HG03064 (cell line): ENCODE data around the gene HOXD13.

ENCODE experiments used
- ATAC-seq: cut with Tn5 transposase; IDR thresholded peaks from one replicate; pipeline ENCODE4 v1.9.1; 2021; ENCODE audit warnings: low read depth; ENCODE audit not compliant: unreplicated experiment

HOXD13 gene

DNA sequence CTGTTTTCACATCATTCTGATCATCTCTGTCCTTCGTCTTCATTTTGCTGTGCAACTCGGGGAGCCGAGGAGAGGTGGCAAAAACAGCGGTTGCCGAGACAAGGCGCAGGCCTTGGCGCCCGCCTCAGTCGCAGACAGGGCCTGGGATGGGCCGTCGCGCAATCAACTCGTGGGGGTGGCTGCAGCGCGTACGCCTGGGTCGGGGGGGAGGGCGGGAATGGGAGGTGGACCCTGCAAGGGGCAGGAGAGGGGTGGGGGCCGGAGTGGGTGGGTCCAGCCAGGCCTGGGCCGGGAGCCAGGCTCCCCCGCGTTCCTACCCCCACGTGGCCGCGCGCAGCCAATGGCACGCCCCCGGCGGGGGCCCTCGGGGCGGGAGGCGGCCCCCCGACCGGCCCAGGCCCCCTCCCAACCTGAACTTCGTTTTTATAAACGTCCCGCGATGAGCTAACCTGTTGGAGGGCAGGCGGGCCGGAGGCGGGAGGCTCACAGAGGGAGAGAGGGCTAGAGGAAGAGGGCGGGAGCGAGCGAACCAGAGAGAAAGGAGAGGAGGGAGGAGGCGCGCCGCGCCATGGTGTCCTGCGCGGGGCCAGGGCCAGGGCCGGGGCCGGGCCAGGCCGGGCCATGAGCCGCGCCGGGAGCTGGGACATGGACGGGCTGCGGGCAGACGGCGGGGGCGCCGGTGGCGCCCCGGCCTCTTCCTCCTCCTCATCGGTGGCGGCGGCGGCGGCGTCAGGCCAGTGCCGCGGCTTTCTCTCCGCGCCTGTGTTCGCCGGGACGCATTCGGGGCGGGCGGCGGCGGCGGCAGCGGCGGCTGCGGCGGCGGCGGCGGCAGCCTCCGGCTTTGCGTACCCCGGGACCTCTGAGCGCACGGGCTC, at the start of gene HOXD13:
Gene HOXD13, plus strand, starts transcription at position 452 of the 875 bp plus-strand sequence. Its CDS starts 170 bp downstream, at position 622.
- no peak for ATAC-seq

DNA sequence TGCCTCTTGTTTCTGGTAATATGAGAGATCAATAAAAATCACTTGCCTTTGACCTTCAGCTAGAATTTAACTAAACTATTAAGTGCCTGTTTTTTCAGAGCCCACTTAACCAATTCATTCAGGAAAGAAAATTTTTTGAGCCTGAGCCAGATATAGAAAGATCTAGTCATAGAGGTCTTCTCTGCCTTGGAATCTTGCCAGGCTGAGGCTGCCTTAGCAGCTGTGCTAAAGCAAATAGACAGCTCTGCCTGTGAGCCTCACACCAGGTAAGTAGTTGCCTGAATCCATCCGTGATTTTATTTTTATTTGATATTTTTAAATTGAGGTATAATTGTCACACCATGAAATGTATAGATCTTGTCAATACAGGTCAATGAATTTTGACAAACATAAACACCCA, 36.1 kb upstream of the HOXD13 start:
- ATAC-seq: no peak

DNA sequence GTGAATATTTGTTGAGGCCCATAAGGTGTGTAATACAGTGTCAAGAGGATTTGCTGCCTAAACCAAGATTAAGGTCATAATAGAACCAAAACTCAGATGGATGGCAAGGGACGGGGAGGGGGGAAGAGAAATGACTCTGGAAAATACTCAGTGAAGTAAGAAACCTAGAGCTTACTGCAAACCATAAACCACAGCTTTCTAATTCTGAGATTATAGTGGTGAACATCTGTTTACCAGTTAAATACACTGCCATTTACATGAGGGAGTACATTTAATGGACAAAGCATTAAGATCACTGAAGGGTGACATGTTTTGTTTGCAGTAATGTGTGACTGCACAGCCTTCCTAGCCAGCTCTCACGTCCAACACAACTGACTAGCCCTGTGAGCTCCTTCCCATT, 28.6 kb upstream of the HOXD13 start:
- ATAC-seq: no peak

DNA sequence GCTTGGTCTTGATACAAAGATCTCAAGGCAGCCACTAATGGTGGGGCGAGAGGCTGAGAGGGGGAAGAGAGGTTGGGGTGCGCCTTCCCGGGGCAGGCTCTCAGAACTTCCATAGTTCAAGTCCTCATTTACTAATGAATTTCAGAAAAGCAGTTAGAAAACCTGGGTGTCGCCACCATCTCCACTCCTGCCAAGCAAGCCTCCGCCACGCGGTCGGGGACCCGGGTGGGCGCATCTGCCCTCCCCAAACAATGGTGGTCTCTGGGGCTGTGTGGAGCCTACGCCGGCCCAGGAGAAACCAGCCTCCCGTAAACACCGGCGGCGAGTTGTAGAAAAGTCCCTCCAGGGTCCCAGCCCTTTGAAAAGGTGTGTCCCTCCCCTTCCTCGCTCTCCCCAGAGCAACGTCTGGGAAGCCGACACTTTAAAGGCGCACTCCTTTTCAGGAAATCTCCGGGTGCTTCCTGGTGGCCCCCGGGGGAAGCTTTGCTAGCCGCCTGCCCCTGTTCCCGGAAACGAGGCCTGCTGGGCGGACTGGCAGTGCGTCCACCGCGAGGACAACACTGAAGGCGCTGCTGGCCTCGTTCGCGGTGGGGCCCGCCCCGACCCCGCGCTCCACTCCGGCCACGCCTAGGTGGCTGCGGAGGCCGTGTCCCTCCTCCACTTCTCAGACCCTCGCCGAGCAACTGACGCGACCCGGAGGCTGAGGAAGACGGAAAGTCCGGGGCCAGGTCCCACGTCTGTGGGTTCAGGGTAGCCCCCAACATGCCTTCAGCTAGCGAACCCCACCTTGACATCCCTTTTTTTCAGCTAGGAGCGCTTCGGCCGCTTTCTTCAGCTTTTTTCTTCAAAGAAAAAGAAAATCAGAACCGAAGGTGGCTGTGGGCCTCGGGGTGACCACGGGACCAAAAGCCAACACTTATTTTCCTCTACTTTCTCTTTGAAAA, 25.6 kb upstream of the HOXD13 start:
- no peak for ATAC-seq

DNA sequence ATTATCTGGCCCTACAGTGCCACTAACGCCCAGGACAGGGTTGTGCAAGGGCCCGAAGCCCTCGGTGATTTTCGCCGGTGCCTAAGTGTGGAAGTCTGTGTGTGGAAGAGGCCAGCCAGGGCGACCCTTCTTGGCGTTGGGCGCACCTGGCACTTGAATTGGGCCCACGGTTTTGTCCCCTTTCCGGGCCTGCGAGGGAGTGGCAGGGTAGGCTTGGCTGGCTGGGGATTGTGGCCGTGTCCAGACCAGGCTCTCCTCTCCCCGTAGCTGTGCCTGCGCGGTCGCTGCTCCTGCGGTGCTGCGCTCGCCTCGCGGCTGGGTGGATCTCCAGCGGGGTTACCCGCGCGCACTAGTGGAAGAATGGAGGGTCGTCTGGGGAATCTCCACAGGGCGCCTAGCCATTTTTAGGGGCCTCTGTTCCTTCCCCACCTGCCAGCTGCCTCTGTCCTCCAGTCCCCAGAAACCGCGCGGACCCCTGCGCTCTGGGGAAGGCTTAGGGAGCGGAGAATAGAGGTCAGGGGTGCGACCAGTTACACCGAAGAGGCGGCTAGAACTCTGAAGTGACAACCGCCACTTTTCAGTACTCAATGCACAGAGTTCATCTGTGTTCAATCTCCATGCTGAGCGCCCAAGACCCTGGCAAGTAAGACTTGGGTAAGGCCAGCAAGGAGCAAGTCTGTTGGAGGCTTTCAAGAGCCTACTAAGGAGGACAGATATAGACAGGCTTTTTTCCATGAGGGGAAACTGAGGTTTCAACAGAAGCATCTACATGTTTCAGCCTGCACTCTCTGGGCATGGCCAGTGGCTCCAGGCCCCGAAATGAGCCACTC, 24.7 kb upstream of the HOXD13 start:
- ATAC-seq: no peak

DNA sequence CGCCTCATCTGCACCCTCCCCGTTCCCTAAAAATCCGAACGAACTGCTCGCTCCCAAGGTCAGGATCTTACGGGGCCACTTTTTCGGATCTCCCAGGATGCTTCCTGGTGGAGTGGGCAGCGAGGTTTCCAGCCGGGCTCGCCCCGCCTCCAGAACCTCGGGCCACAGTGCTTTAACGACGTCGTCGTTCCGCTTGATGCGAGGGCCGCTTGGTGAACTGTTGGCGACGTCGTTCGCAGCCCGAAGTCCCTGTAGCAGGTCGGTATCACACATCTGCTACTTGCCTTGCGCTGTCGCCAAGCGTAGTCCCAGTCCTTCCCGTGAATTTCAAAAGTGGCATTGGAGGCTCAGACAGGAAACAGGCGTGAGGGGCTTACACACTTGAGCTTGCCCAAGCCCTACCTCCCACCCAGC, 24.1 kb upstream of the HOXD13 start:
- no peak for ATAC-seq

DNA sequence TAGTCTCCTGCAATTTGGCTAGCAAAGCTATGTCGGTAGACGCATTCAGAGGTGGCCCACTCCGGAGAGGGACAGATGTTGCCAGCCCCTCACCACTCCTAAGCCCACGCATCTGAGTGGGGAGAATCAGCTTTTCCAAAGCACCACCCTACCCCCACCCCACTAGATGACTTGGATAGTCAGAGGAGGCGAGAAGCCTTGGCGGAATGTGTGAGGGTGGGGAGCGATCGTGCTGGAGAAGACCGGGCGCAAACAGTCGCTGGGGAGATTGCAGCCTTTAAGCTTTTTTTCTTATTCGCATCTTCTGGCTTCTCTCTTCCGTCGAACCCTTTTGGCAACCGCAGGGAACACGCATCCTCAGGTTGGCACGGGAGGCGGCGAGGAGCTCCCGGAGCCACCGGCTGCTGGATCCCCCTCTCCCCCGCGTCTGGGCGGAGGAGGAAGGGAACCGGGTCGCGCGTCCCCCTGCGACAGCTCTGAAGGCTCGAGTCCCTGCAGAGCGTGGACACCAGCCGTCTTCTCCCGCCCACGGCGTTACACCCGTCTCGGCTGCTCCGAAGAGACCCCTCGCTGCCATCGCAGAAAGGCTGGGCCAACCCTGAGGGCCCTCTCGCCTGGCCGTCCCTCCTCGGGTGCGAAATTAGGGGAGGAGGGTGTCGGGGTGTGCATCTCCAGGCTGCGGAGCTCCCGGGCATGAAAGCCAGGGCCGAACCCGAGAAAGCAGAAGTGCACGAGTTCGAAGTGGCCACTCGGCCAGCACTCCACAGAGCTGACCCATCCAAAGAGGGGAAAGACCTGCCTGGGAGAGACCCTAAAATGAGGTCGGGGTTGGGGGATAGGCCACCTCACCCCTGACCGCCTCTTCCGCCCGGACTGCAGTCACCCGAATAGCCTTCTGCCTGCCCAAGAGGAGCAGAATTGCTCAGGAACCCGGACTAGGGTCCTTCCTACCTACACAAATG, 20.9 kb upstream of the HOXD13 start:
- no peak for ATAC-seq

DNA sequence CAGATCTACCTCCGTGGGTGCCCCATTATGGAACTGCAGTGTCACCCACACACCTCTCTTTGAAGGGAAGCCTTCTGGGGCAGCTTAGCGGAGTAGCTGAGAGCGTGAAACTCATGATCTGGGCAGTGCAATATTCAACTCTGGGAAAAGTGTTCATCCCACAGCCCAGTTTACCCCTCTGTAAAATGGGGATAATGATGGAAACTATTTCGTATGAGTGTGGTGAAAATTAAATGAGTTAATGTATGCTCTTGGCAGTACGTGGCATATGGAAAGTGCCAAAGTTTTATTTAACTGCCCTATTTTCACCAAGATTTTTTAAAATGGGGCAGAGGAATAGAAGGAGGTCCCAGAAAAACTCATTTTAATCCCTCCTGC, 20.2 kb upstream of the HOXD13 start:
- no peak for ATAC-seq

DNA sequence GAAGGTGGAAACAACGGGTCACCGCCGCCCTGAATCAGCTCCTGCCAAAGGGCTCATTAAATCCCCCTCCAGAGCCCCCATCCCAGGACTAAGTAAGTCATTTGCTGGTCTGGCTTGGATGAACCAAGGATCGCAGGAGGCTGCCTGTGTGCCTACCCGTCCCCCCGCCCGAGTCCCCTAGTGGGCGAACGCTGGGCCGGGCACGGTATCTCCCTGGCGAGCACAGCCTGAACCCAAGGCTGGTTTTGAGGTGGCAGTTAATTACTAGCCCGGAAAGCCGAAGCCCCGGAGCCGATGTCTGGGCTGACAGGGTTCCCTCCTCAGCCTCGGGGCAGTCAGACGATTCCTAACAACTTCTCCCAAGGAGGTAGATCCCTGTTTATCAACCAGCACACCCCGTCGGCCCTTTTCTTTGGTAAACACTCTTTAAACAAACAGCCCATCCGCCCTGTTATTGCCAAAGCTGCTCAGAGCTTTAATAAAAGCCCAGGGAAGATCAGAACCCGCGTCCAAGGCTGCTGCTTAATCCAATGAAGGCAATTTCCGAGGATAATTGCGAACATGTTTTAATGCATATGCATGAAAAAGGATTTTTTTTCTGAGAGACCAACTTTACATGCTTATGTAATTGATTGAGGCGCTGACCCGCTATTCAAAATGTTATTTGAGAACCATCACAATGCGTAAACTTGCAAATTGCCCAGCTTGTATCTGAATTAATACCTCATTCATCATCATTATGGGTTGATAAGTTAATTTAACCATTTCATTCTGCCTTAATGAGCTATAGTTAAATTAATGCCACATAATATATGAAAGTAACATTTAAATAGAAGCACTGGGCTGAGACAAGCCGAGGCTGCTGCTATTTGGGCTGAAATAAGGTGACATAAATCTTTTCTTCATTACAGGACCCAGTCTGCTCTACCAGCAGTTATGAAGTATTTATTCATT, 19.3 kb upstream of the HOXD13 start:
- ATAC-seq: no peak

DNA sequence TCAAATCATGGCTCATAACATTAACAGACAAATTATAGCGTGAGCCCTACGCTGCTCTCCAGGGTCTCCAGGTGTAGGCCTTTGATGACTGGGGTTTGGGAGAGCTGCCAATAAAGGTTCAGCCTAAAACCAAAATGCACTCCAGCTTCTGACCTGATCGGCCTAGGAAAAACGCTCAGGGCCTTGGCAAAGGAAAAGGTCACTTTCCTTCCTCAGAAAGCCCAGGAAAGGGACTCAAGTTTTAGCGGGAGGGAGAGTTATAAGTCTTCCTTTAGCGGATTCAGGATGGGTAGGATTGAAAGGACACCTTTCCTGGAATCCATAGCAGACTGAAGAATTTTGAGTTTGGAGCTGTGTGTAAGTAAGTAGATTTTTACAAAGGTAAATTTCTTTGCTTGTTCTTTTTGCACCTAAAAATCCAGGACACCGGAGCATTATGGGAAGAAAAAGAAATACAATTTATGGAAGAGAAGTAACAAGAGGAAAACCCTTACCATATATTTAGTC, 17.5 kb upstream of the HOXD13 start:
- ATAC-seq: no peak

DNA sequence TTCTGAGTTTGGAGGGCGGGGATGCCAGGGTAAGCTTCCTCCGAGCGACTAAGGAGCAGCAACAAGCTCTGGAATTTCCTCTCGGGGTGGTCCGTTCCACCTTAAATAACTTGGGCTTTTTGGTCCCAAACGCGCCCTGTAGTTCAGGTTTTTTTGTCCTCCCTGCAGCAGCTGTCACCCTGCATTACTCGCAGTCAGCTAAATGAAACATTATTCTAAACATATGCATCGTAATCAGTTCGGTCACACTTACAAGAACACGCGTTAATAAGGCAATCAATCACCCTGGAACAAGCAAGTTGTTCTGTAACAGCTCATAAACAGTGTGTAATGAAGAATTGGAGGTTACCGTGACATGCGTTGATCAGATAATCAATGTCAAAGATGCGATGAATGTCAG, 17.0 kb upstream of the HOXD13 start:
- ATAC-seq: no peak

DNA sequence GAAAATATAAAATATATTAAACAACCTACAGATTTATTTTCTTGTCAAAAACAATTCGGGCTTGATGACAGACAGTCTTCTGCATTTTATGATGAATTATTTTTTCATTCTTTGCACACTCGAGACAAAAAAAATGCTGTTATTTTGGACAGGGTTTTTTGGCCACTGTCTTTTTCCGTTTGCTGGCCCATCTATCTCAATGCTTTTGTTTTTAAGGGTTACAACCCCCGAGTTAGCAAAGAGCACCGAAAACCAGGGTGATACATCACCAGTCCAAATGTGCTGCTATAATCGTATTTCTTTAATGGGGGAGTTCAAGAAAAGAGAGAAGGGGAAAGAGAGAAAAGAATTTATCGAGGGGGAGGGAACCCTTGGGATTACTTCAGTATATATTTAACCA, 16.5 kb upstream of the HOXD13 start:
- no peak for ATAC-seq

DNA sequence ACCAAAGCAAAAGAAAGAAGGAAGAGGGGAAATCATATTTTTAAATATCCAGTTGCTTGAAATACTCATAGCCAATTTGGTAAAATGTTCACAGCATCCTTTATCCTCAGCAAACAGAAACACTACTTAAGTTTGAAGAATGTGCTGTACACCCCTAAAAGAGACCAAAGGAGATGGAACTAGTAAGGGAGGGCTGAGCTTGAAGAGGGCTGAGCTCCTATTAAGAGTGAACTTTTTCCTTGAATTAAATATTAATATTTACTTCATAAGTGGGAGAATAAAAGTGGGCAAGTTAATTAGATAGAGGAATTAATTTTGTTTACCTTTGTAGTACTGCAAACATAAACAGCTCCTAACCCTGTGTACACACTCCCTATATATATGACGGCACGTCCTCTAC, 15.7 kb upstream of the HOXD13 start:
- ATAC-seq: no peak

DNA sequence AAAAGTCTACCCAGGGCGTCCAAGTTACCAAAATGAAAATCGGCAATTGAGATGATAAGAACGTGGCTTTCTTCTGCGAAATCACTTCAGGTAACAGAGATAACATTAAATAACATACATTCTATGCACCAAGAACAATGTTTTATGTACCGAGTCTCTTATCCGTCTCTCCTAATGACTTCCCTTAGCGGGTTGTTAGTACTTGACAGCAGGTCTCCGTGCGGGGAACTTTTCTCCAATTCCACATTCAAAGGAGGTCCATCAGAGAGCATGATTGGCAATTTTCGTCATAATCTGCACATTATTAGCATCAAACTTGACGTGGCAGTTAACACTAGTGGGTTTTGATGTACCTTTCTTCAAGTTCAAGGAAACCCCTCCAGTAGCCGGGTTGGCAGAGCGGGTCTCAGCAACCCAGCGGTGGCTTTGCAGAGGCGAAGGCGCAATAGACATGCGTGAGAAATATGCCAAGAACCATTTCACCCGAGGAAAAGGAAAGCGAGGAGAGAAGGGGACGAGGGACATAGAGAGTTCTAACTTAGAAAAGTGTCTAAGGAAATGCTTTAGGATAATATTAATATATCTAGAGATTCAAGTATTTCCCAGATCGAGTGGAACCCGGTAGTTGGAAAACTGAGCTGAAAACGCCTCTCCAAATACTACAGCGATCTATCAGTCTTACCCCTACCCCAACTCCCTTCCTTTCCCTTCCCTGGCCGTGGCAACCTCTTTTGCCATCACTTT, 13.8 kb upstream of the HOXD13 start:
- no peak for ATAC-seq

DNA sequence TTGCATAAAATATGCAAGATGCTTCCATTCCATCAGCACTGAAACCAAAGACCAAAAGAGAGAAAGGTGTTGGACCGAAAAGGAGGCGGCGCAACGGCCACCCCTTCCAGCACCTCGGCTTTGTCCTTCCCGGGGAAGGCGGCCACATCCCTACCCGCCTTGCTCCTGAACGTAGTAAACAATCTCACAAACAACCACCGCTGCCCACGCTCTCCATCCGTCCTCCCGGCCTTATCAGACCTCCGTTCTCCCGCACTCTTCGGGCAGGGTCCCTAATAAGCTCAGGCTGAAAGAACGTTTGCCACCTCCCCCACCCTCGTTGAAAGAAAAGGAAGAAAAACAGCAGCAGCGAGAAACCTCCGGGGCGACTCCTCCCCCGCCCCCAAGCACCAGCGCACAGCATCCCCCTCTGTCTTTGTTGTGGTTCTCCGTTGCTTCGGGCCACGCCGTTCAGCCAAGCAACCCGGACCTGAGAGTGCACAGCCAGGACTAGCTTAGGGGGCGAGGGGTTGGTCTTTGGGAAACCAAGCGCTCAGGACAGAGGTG, 13.2 kb upstream of the HOXD13 start:
- ATAC-seq: no peak

DNA sequence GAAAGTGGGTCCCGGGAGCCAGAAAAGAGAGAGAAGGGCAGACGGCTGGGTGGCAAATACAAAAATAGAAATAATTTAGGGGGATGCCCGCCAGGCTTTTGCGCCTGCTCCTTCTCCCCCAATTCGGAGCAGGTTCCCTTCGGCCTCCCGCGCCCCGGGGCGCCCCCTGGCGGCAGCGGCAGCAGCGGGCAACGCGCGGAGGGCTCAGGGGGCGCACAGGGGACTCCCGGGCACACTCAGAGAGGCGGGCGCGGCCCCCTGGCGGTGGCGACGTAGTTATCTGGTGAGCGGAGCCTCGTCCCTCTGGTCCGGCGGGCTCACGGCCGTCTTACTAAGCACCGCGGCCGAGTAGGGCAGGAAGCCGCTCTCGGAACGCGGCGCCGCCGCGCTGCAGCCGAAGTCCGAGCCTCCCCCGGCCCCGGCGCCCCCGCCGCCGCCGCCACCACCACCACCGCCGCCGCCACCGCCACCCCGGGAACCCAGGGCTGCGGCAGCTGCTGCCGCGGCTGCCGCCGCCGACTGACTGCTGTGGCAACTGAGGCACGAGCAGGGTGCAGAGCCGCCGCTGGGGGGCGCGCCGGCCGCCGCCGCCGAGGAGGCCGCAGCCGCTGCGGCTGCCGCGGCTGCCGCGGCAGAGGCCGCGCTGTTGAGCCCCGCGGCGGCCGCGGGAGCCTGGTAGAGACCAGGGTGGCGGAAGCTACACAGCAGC, 12.5 kb upstream of the HOXD13 start:
- no peak for ATAC-seq
